CD4-positive, alpha-beta memory T cell (primary cell): Measurements from ENCODE around the gene PSMF1. TPM values are rescaled to one million over a fixed set of nuclear protein-coding genes. Genes with fewer than 3 reads are reported as not detected.
"Not testable (repeated sequence)": the region's sequence is repeated elsewhere in the genome, so short reads cannot be mapped to it uniquely, and the experiment has no call there.

Source experiments
- CTCF ChIA-PET: fragments of 350-600 bp; sonication (Branson Sonifier 250); formaldehyde crosslinking; loops from one replicate; lab custom pipeline; 2021; ENCODE audit warnings: inconsistent platforms; ENCODE audit not compliant: partially characterized antibody; lab: Charles Lee
- POLR2A ChIA-PET: fragments of 350-600 bp; sonication (Branson Sonifier 250); formaldehyde crosslinking; loops from one replicate; lab custom pipeline; 2021; ENCODE audit not compliant: partially characterized antibody; lab: Charles Lee
- DNase-seq, 5 donors: peaks; one replicate each; pipeline versions ENCODE4 v3.0.0 to v3.0.0-alpha.2; 2020 to 2022; ENCODE audit warnings: mixed read lengths in 1 of 5
- H3K27ac ChIP-seq: one replicate; pipeline ENCODE4 v1.7.0; 2013; ENCODE audit warnings: low read depth, low read length
- H3K27me3 ChIP-seq: 2 replicates; pipeline ENCODE4 v1.7.0; 2013; ENCODE audit warnings: mild to moderate bottlenecking, low read length, moderate library complexity; ENCODE audit not compliant: insufficient read depth
- H3K36me3 ChIP-seq: 2 replicates; pipeline ENCODE4 v1.7.0; 2013; ENCODE audit warnings: mild to moderate bottlenecking, low read length, moderate library complexity; ENCODE audit not compliant: insufficient read depth
- H3K4me1 ChIP-seq: 2 replicates; pipeline ENCODE4 v1.7.0; 2013; ENCODE audit warnings: mild to moderate bottlenecking, low read length, moderate library complexity; ENCODE audit not compliant: insufficient read depth
- H3K4me3 ChIP-seq, 2 donors: one replicate each; pipeline ENCODE4 v1.7.0; 2013; ENCODE audit warnings: low read length in 2 of 2, mild to moderate bottlenecking in 1 of 2
- H3K9me3 ChIP-seq, 2 donors: one replicate each; pipeline ENCODE4 v1.7.0; 2013; ENCODE audit warnings: low read length in 2 of 2, control low read depth in 1 of 2; ENCODE audit not compliant: control insufficient read depth in 1 of 2
- H3K27ac Mint-ChIP-seq, 7 donors: one replicate each; pipeline ENCODE4 v1.8.0; 2020 to 2021; ENCODE audit warnings: mixed read lengths in 7 of 7, mild to moderate bottlenecking in 6 of 7, inconsistent platforms in 3 of 7, moderate library complexity in 3 of 7
- H3K27me3 Mint-ChIP-seq, 2 donors: one replicate each; pipeline ENCODE4 v1.8.0; 2020 to 2021; ENCODE audit warnings: mixed read lengths in 2 of 2
- H3K36me3 Mint-ChIP-seq, 2 donors: one replicate each; pipeline ENCODE4 v1.8.0; 2020 to 2021; ENCODE audit warnings: mixed read lengths in 2 of 2, inconsistent platforms in 1 of 2, mild to moderate bottlenecking in 1 of 2
- H3K4me1 Mint-ChIP-seq, 4 donors: one replicate each; pipeline ENCODE4 v1.8.0; 2020 to 2021; ENCODE audit warnings: mixed read lengths in 4 of 4, mild to moderate bottlenecking in 1 of 4
- H3K4me3 Mint-ChIP-seq, 8 donors: one replicate each; pipeline ENCODE4 v1.8.0; 2020 to 2021; ENCODE audit warnings: mixed read lengths in 8 of 8, mild to moderate bottlenecking in 7 of 8, moderate library complexity in 6 of 8, inconsistent platforms in 3 of 8
- H3K9me3 Mint-ChIP-seq, 8 donors: one replicate each; pipeline ENCODE4 v1.8.0; 2020 to 2021; ENCODE audit warnings: mixed read lengths in 8 of 8, mild to moderate bottlenecking in 5 of 8, inconsistent platforms in 3 of 8, moderate library complexity in 1 of 8
- intact Hi-C: fragments of 100-400 bp; cut with micrococcal nuclease; formaldehyde crosslinking; loops from one replicate; pipeline ENCODE4 v1.15.1; 2023
- polyA plus RNA-seq, 2 donors: library from polyadenylated mRNA; unstranded; fragments of 300-500 nt; fragmentation: Illumina TruSeq; gene quantifications; one replicate each; pipeline ENCODE4 v1.2.3, GENCODE V29; 2021
- total RNA-seq, 2 experiments: library from RNA; stranded (reverse); gene quantifications; one replicate each; pipeline ENCODE4 v1.2.3, GENCODE V29; 2021

PSMF1 gene
- total and polyA plus RNA-seq, 4 experiments from 2014 or later, result 118 to 189 (median 128) TPM

GRCh38 chr20:1216527-1217427 is 98.4 kb downstream of the PSMF1 start:
- H3K9me3 ChIP-seq, H3K9me3 Mint-ChIP-seq, POLR2A ChIA-PET, intact Hi-C loops, H3K36me3 Mint-ChIP-seq, H3K27ac ChIP-seq, DNase-seq, CTCF ChIA-PET, H3K36me3 ChIP-seq, H3K4me3 ChIP-seq, H3K27me3 Mint-ChIP-seq, H3K27me3 ChIP-seq: not testable (repeated sequence)
- Mint-ChIP-seq H3K4me3 (peak overlapping the region in 3 of 8 donors; percentile 30 to 47 (median 34)), H3K27ac (peak overlapping the region in 4 of 7 donors; percentile 17 to 82 (median 74)), H3K4me1 (peaks cover 19 to 28% (median 26%) of the 10 kb centered on the region in 4 donors)
- peaks cover 33% of the 10 kb centered on the region for H3K4me1 ChIP-seq

Other genes starting within 250 kb of the PSMF1 start
- gene ANGPT4, start 202.3 kb upstream of the PSMF1 start, total RNA-seq, result not detected
- gene ANGPT4, start 202.3 kb upstream of the PSMF1 start, polyA plus RNA-seq, result not detected
- gene RSPO4, start 116.3 kb upstream of the PSMF1 start, total RNA-seq, result under 1 TPM; 0.11 to 0.38 TPM
- not detected for gene RSPO4, start 116.3 kb upstream of the PSMF1 start, polyA plus RNA-seq
- gene TMEM74B, start 66.4 kb downstream of the PSMF1 start, total RNA-seq, result not detected
- gene TMEM74B, start 66.4 kb downstream of the PSMF1 start, polyA plus RNA-seq, result not detected
- under 1 TPM in 1 of 2 experiments, not detected in 1; 0.20 TPM for gene C20orf202, start 84.9 kb downstream of the PSMF1 start, total RNA-seq
- under 1 TPM in 1 of 2 donors, not detected in 1; 0.18 TPM for gene C20orf202, start 84.9 kb downstream of the PSMF1 start, polyA plus RNA-seq
- under 1 TPM in 1 of 2 experiments, not detected in 1; 0.78 TPM for gene RAD21L1, start 107.4 kb downstream of the PSMF1 start, total RNA-seq
- not detected for gene RAD21L1, start 107.4 kb downstream of the PSMF1 start, polyA plus RNA-seq
- 10 to 100 TPM; 14.3 to 15.9 TPM for gene SNPH, start 147.7 kb downstream of the PSMF1 start, total RNA-seq
- 1 to 10 TPM; 2.5 to 6.6 TPM for gene SNPH, start 147.7 kb downstream of the PSMF1 start, polyA plus RNA-seq
- gene SDCBP2, start 210.5 kb downstream of the PSMF1 start, total RNA-seq, result under 1 TPM; 0.61 to 0.94 TPM
- gene SDCBP2, start 210.5 kb downstream of the PSMF1 start, polyA plus RNA-seq, result 1 to 10 TPM; 1.5 to 2.2 TPM